Vagina (tissue), 2 donors: ENCODE results near the gene DTX4. TPM values are rescaled to one million over a fixed set of nuclear protein-coding genes. Genes with fewer than 3 reads are reported as not detected.

ENCODE experiments used
- DNase-seq, 2 donors: peaks; one replicate each; pipeline ENCODE4 v3.0.0-alpha.2; 2017; ENCODE audit errors: extremely low spot score in 2 of 2
- H3K27ac ChIP-seq: fragments of 200-600 bp; sonication (generic); one replicate; pipeline ENCODE4 v1.5.1; 2019
- H3K27me3 ChIP-seq: fragments of 200-600 bp; sonication (generic); one replicate; pipeline ENCODE4 v1.5.1; 2019
- H3K36me3 ChIP-seq, 2 donors: fragments of 200-600 bp; sonication (generic); one replicate each; pipeline ENCODE4 v1.5.1; 2017 to 2019
- H3K4me1 ChIP-seq: fragments of 200-600 bp; sonication (generic); one replicate; pipeline ENCODE4 v1.5.1; 2019
- H3K4me3 ChIP-seq, 2 donors: fragments of 200-600 bp; sonication (generic); 1 replicate in 1 of 2; 2 replicates in 1 of 2; pipeline ENCODE4 v1.5.1; 2016 to 2019
- H3K9me3 ChIP-seq: fragments of 200-600 bp; sonication (generic); one replicate; pipeline ENCODE4 v1.5.1; 2019
- CTCF ChIP-seq, 3 experiments: fragments of 450-650 bp in 2 of 3; fragments of 200-600 bp in 1 of 3; sonication (generic) in 1 of 3; IDR thresholded peaks; one replicate each; pipeline ENCODE4 v1.5.1; 2017 to 2019; ENCODE audit warnings: antibody characterized with exemption in 3 of 3, mild to moderate bottlenecking in 2 of 3, moderate library complexity in 2 of 3
- POLR2A ChIP-seq, 2 donors: fragments of 450-650 bp; IDR thresholded peaks; one replicate each; pipeline ENCODE4 v1.6.1; 2017; ENCODE audit warnings: antibody characterized with exemption in 2 of 2, mild to moderate bottlenecking in 2 of 2, moderate library complexity in 2 of 2
- POLR2AphosphoS5 ChIP-seq, 2 donors: sonication (generic); formaldehyde crosslinking; IDR thresholded peaks; one replicate each; pipeline ENCODE4 v1.9.0; 2017; ENCODE audit warnings: antibody characterized with exemption in 2 of 2, mild to moderate bottlenecking in 2 of 2, low read depth in 1 of 2; ENCODE audit not compliant: insufficient read depth in 1 of 2
- intact Hi-C: fragments of 100-400 bp; cut with DNase I; formaldehyde crosslinking; loops from one replicate; pipeline ENCODE4 v1.15.1; 2023
- total RNA-seq: library from RNA; depleted of rRNA; stranded (reverse); fragments of >200 nt; gene quantifications from one replicate; pipeline ENCODE4 v1.2.3, GENCODE V29; 2016

Gene DTX4
- total RNA-seq, 1 donor from 2014 or later, result 8.1 TPM

DNA sequence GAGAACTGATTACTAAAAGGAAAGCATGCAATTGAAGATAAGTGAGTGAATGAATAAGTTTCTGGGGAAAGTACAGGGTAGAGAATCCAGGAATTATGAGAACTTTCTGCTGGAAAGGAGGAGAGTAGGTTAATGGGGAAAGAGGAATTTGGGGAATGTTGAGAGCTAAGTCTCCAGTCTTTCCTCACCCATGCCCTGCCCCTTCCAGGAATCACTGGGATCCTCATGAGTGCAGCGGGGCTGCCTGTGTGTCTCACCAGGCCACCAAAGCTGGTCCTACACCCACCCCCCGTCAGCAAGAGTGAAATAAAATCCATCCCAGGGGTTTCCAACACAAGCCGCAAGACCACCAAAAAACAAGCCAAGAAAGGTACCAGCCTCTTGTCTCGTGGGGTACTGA is 17.0 kb downstream of the DTX4 start:
- H3K36me3 ChIP-seq, result no peaks in the 10 kb centered on the region
- H3K4me3 ChIP-seq, result no peak overlapping the region
- no peaks in the 10 kb centered on the region for H3K27me3 ChIP-seq
- intact Hi-C loops, result no loop called here
- TF ChIP-seq CTCF (IDR thresholded peaks at IDR 0.05), result no peak
- no peak for TF ChIP-seq POLR2AphosphoS5 (IDR thresholded peaks at IDR 0.05; ENCODE audit: insufficient read depth in 1 of 2, low read depth in 1 of 2)
- no peak for TF ChIP-seq POLR2A (IDR thresholded peaks at IDR 0.05)
- peaks cover 26% of the 10 kb centered on the region for H3K4me1 ChIP-seq
- H3K27ac ChIP-seq, result no peak overlapping the region
- DNase-seq, result no peak
- no peaks in the 10 kb centered on the region for H3K9me3 ChIP-seq

GRCh38 chr11:59189986-59190385 is 18.1 kb downstream of the DTX4 start:
- Histone ChIP-seq H3K4me1 (peaks cover 26% of the 10 kb centered on the region), H3K9me3 (no peaks in the 10 kb centered on the region), H3K27me3 (no peaks in the 10 kb centered on the region), H3K4me3 (no peak overlapping the region), H3K27ac (no peak overlapping the region), H3K36me3 (no peaks in the 10 kb centered on the region)
- TF ChIP-seq CTCF (IDR thresholded peaks at IDR 0.05) (no peak), POLR2AphosphoS5 (IDR thresholded peaks at IDR 0.05; ENCODE audit: insufficient read depth in 1 of 2, low read depth in 1 of 2) (no peak), POLR2A (IDR thresholded peaks at IDR 0.05) (no peak)
- peak in 1 of 2 donors; percentile 46 for DNase-seq
- intact Hi-C loops, result no loop called here

DNA sequence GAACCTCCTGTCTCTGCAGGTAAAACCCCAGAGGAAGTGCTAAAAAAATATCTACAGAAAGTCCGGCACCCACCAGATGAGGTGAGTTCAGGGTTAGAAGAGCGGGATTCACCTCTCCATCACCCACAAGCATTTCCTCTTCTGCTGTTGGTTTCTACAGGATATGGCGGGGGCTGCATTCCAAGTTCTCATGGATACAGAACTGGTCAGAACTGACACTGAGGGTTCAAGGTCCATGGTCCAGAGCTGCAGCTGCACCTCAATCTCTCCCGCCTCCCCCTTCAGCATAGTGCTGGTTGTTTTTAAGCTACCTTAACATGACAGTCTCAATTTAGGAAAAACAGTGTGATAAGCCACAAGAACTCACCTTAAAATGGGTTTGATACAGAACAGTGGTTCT is 19.2 kb downstream of the DTX4 start:
- DNase-seq, result no peak
- Histone ChIP-seq H3K36me3 (no peaks in the 10 kb centered on the region), H3K4me1 (peaks cover 21% of the 10 kb centered on the region)

GRCh38 chr11:59191890-59192289 is 20.0 kb downstream of the DTX4 start:
- intact Hi-C loops, result no loop called here
- no peaks in the 10 kb centered on the region for H3K36me3 ChIP-seq
- no peaks in the 10 kb centered on the region for H3K9me3 ChIP-seq
- no peak overlapping the region for H3K27ac ChIP-seq
- H3K4me1 ChIP-seq, result peaks cover 13% of the 10 kb centered on the region
- no peak overlapping the region for H3K4me3 ChIP-seq
- H3K27me3 ChIP-seq, result no peaks in the 10 kb centered on the region
- TF ChIP-seq CTCF (IDR thresholded peaks at IDR 0.05) (no peak), POLR2AphosphoS5 (IDR thresholded peaks at IDR 0.05; ENCODE audit: insufficient read depth in 1 of 2, low read depth in 1 of 2) (no peak), POLR2A (IDR thresholded peaks at IDR 0.05) (no peak)
- DNase-seq, result no peak

More for the DNA sequence above, 19.2 kb downstream of the DTX4 start:
- TF ChIP-seq POLR2A (IDR thresholded peaks at IDR 0.05), result no peak
- no peak for TF ChIP-seq CTCF (IDR thresholded peaks at IDR 0.05)
- TF ChIP-seq POLR2AphosphoS5 (IDR thresholded peaks at IDR 0.05; ENCODE audit: insufficient read depth in 1 of 2, low read depth in 1 of 2), result no peak
- intact Hi-C loops, result no loop called here
- no peaks in the 10 kb centered on the region for H3K27me3 ChIP-seq
- H3K27ac ChIP-seq, result no peak overlapping the region
- no peaks in the 10 kb centered on the region for H3K9me3 ChIP-seq
- no peak overlapping the region for H3K4me3 ChIP-seq

DNA sequence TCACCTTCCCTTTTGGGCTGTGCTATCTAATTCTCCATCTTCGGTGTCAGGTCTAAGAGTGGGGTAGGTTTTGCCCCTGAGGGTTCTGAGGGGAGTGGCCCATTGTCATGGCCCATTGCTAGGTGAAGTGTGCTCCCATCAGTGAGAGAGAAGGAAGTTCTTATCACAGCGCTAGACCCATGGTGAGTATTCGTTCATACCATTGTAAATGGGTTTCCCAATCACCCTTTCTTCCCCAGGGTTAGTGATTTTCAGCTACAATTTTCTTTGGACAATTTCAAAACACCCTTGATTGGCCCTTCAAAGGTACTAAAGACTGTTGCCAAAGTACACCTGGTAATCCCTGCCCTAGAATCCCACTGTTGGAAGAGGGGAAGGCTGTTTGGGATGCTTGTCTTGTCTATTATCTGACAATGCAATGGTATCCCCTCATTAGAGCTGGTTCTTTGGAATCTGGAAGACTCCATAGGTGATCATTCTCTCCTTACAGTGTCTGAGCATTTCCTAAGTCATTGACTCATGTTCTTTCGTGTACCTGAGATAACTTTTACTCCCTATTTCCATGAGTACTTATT is 20.6 kb downstream of the DTX4 start:
- no peaks in the 10 kb centered on the region for H3K36me3 ChIP-seq
- H3K9me3 ChIP-seq, result no peaks in the 10 kb centered on the region
- H3K4me1 ChIP-seq, result peaks cover 7% of the 10 kb centered on the region
- TF ChIP-seq CTCF (IDR thresholded peaks at IDR 0.05) (no peak), POLR2AphosphoS5 (IDR thresholded peaks at IDR 0.05; ENCODE audit: insufficient read depth in 1 of 2, low read depth in 1 of 2) (no peak), POLR2A (IDR thresholded peaks at IDR 0.05) (no peak)
- DNase-seq, result no peak
- H3K27me3 ChIP-seq, result no peaks in the 10 kb centered on the region
- no peak overlapping the region for H3K4me3 ChIP-seq
- no peak overlapping the region for H3K27ac ChIP-seq
- intact Hi-C loops, result no loop called here
